H1 (cell line): ENCODE data around the gene STEAP3. TPM values are rescaled to one million over a fixed set of nuclear protein-coding genes. Genes with fewer than 3 reads are reported as not detected.

Experiments used
- CTCF ChIA-PET: fragments of 300-600 bp; sonication (Branson Sonifier 250); formaldehyde crosslinking; loops from one replicate; lab custom pipeline; 2021; ENCODE audit not compliant: partially characterized antibody; lab: Charles Lee
- POLR2A ChIA-PET: fragments of 300-600 bp; sonication (Branson Sonifier 250); formaldehyde crosslinking; loops from one replicate; lab custom pipeline; 2021; ENCODE audit warnings: inconsistent platforms; ENCODE audit not compliant: partially characterized antibody; lab: Charles Lee
- DNase-seq, 2 experiments: peaks; one replicate each; pipeline versions ENCODE4 v3.0.0 to v3.0.0-alpha.2; 2010 to 2022; ENCODE audit warnings: low spot score in 2 of 2, low read depth in 1 of 2, mixed read lengths in 1 of 2
- FAIRE-seq: peaks from 2 replicates; lab custom pipeline; 2011; peaks lifted over from hg19 to GRCh38; lab: Jason Lieb, UNC
- H2AFZ ChIP-seq: 2 replicates; pipeline ENCODE4 v1.8.1; 2012; ENCODE audit warnings: low read length, inconsistent platforms
- H2AK5ac ChIP-seq: 2 replicates; pipeline ENCODE4 v1.6.1; 2013; ENCODE audit warnings: low read depth, low read length
- H2BK120ac ChIP-seq: replicated peaks from 2 replicates; pipeline ENCODE3; 2013; ENCODE audit warnings: low read depth, low read length, inconsistent platforms
- H2BK12ac ChIP-seq: 2 replicates; pipeline ENCODE4 v1.6.1; 2013; ENCODE audit warnings: low read depth, low read length
- H2BK15ac ChIP-seq: 2 replicates; pipeline ENCODE4 v1.6.1; 2013; ENCODE audit warnings: low read length
- H2BK20ac ChIP-seq: 2 replicates; pipeline ENCODE4 v1.6.1; 2013; ENCODE audit warnings: low read length
- H2BK5ac ChIP-seq: 2 replicates; pipeline ENCODE4 v1.6.1; 2013; ENCODE audit warnings: low read depth, low read length
- H3K14ac ChIP-seq: 2 replicates; pipeline ENCODE4 v1.6.1; 2013; ENCODE audit warnings: inconsistent platforms; ENCODE audit not compliant: insufficient read length
- H3K18ac ChIP-seq: 2 replicates; pipeline ENCODE4 v1.6.1; 2013; ENCODE audit warnings: low read length; ENCODE audit errors: extremely low read depth
- H3K23ac ChIP-seq: 2 replicates; pipeline ENCODE4 v1.6.1; 2013; ENCODE audit warnings: inconsistent platforms; ENCODE audit not compliant: insufficient read length
- H3K23me2 ChIP-seq: 2 replicates; pipeline ENCODE4 v1.6.1; 2013; ENCODE audit warnings: low read depth, low read length
- H3K27ac ChIP-seq: 2 replicates; pipeline ENCODE4 v1.6.1; 2011; ENCODE audit warnings: low read depth, low read length, inconsistent platforms
- H3K27me3 ChIP-seq, 4 experiments: replicated peaks in 1 of 4; 1 replicate in 1 of 4; 2 replicates in 3 of 4; pipeline versions ENCODE4 v1.6.1 to v1.8.1; 2011 to 2013; ENCODE audit warnings: low read length in 3 of 4, mild to moderate bottlenecking in 3 of 4, inconsistent platforms in 2 of 4, mixed read lengths in 2 of 4, moderate library complexity in 1 of 4; ENCODE audit not compliant: control insufficient read depth in 3 of 4, insufficient read depth in 3 of 4; ENCODE audit errors: extremely low read depth in 1 of 4
- H3K36me3 ChIP-seq, 4 experiments: 2 replicates each; pipeline versions ENCODE4 v1.6.1 to v1.8.1; 2011 to 2013; ENCODE audit warnings: mild to moderate bottlenecking in 4 of 4, low read length in 3 of 4, moderate library complexity in 2 of 4, control low read depth in 1 of 4, inconsistent platforms in 1 of 4; ENCODE audit not compliant: insufficient read depth in 4 of 4, control insufficient read depth in 2 of 4
- H3K4ac ChIP-seq: replicated peaks from 2 replicates; pipeline ENCODE3; 2013; ENCODE audit warnings: low read length, low read depth, mixed read lengths, inconsistent platforms; ENCODE audit not compliant: insufficient read length
- H3K4me1 ChIP-seq, 4 experiments: replicated peaks in 1 of 4; 1 replicate in 1 of 4; 2 replicates in 3 of 4; pipeline versions ENCODE4 v1.6.1 to v1.8.1; 2011 to 2013; ENCODE audit warnings: low read length in 3 of 4, inconsistent platforms in 2 of 4, mixed read lengths in 1 of 4; ENCODE audit not compliant: insufficient read depth in 4 of 4, control insufficient read depth in 3 of 4
- H3K4me2 ChIP-seq, 2 experiments: 2 replicates each; pipeline versions ENCODE4 v1.6.1 to v1.8.1; 2011 to 2013; ENCODE audit warnings: low read depth in 2 of 2, low read length in 2 of 2, control low read depth in 1 of 2, inconsistent platforms in 1 of 2, mild to moderate bottlenecking in 1 of 2; ENCODE audit not compliant: insufficient read depth in 1 of 2
- H3K4me3 ChIP-seq, 4 experiments: fragments of 200-600, 300-600 bp in 1 of 4; sonication (generic), shearing (Covaris generic), sonication (Bioruptor Twin) in 1 of 4; 2 replicates each; pipeline versions ENCODE4 v1.5.1 to v1.8.1; 2011 to 2016; ENCODE audit warnings: low read length in 4 of 4, low read depth in 3 of 4, control low read depth in 2 of 4, inconsistent platforms in 2 of 4, mild to moderate bottlenecking in 2 of 4, mixed read lengths in 1 of 4, moderate library complexity in 1 of 4; ENCODE audit not compliant: insufficient read depth in 2 of 4; ENCODE audit errors: extremely low read depth in 1 of 4
- H3K56ac ChIP-seq: replicated peaks from 2 replicates; pipeline ENCODE3; 2013; ENCODE audit warnings: low read depth, mild to moderate bottlenecking, mixed read lengths, low read length, inconsistent platforms; ENCODE audit not compliant: insufficient read length
- H3K79me1 ChIP-seq: 2 replicates; pipeline ENCODE4 v1.6.1; 2013; ENCODE audit warnings: low read depth, low read length, control low read depth
- H3K79me2 ChIP-seq, 2 experiments: 2 replicates each; pipeline versions ENCODE4 v1.6.1 to v1.8.1; 2012 to 2013; ENCODE audit warnings: low read length in 2 of 2, mild to moderate bottlenecking in 2 of 2, inconsistent platforms in 1 of 2; ENCODE audit not compliant: insufficient read depth in 2 of 2, control insufficient read depth in 1 of 2
- H3K9ac ChIP-seq, 4 experiments: replicated peaks in 1 of 4; 1 replicate in 1 of 4; 2 replicates in 3 of 4; pipeline versions ENCODE4 v1.6.1 to v1.8.1; 2011 to 2013; ENCODE audit warnings: low read depth in 3 of 4, low read length in 3 of 4, control low read depth in 2 of 4, mild to moderate bottlenecking in 2 of 4, moderate library complexity in 2 of 4, inconsistent platforms in 1 of 4; ENCODE audit errors: extremely low read depth in 1 of 4
- H3K9me3 ChIP-seq, 2 experiments: 2 replicates each; pipeline versions ENCODE4 v1.6.1 to v1.8.1; 2012 to 2013; ENCODE audit warnings: mild to moderate bottlenecking in 2 of 2, moderate library complexity in 2 of 2, control low read depth in 1 of 2, inconsistent platforms in 1 of 2, low read depth in 1 of 2, low read length in 1 of 2, mixed read lengths in 1 of 2; ENCODE audit not compliant: insufficient read depth in 2 of 2
- H4K20me1 ChIP-seq, 2 experiments: replicated peaks in 1 of 2; 2 replicates each; pipeline versions ENCODE3 to v1.8.1; 2011 to 2013; ENCODE audit warnings: inconsistent platforms in 2 of 2, low read length in 2 of 2, mild to moderate bottlenecking in 1 of 2; ENCODE audit not compliant: insufficient read depth in 2 of 2, control insufficient read depth in 1 of 2
- H4K5ac ChIP-seq: 2 replicates; pipeline ENCODE4 v1.6.1; 2013; ENCODE audit warnings: low read length, low read depth, mixed read lengths, inconsistent platforms; ENCODE audit not compliant: insufficient read length
- H4K8ac ChIP-seq: 2 replicates; pipeline ENCODE4 v1.8.0; 2013; ENCODE audit warnings: mild to moderate bottlenecking, moderate library complexity, low read length, inconsistent platforms; ENCODE audit not compliant: insufficient read depth; ENCODE audit errors: extremely low read depth
- H4K91ac ChIP-seq: replicated peaks from 2 replicates; pipeline ENCODE3; 2013; ENCODE audit warnings: low read length, mixed read lengths, inconsistent platforms; ENCODE audit not compliant: insufficient read length
- ATF2 ChIP-seq: IDR thresholded peaks from 2 replicates; pipeline ENCODE4 v1.6.1; 2012; ENCODE audit warnings: low read length, inconsistent platforms
- CREB1 ChIP-seq: IDR thresholded peaks from 2 replicates; pipeline ENCODE4 v1.6.1; 2012; ENCODE audit warnings: inconsistent platforms
- KDM4A ChIP-seq: IDR thresholded peaks from one replicate; pipeline ENCODE4 v1.7.1; 2012; ENCODE audit warnings: low read depth, mild to moderate bottlenecking, moderate library complexity, low read length, inconsistent platforms; ENCODE audit not compliant: severe bottlenecking
- RBBP5 ChIP-seq: IDR thresholded peaks from 2 replicates; pipeline ENCODE4 v1.7.1; 2012; ENCODE audit warnings: low read depth, mild to moderate bottlenecking, inconsistent platforms, low read length, moderate library complexity, borderline replicate concordance
- SP1 ChIP-seq: IDR thresholded peaks from 2 replicates; pipeline ENCODE4 v1.6.1; 2011; ENCODE audit warnings: low read depth, low read length
- TCF12 ChIP-seq: IDR thresholded peaks from 2 replicates; pipeline ENCODE4 v1.6.1; 2011; ENCODE audit warnings: low read depth, mild to moderate bottlenecking, low read length
- WGBS, 2 experiments: shearing (Covaris generic) in 1 of 2; methylation state at CpG; one replicate each; pipeline versions ENCODE4 v1.1.6 to v1.1.7; 2013 to 2015; ENCODE audit warnings: low lambda C conversion rate in 2 of 2, mixed read lengths in 2 of 2, inconsistent platforms in 1 of 2, low coverage in 1 of 2, missing lambda C conversion rate in 1 of 2; ENCODE audit not compliant: insufficient replicate concordance in 2 of 2, insufficient coverage in 1 of 2, insufficient read length in 1 of 2; ENCODE audit errors: extremely low coverage in 1 of 2, missing lambda C conversion rate in 1 of 2; 5-methylcytosine and 5-hydroxymethylcytosine counted together
- polyA plus RNA-seq, 7 experiments: library from polyadenylated mRNA; depleted of rRNA in 3 of 7; stranded (reverse) in 5 of 7; unstranded in 2 of 7; fragments of >200 nt in 5 of 7; fragments of 200-250 nt in 2 of 7; gene quantifications; 1 replicate in 5 of 7; 2 replicates in 1 of 7; 4 replicates in 1 of 7; pipeline versions ENCODE4 v1.2.1 to v1.2.3, GENCODE V29; 2011 to 2013; ENCODE audit warnings: missing spikeins in 2 of 7, mixed read lengths in 2 of 7
- total RNA-seq: library from RNA; stranded (reverse); fragmentation: NEBNext Ultra II Directional; extraction: Animal tissue kit (Norgen Biotek cat#: 25700); gene quantifications from 2 replicates; pipeline ENCODE4 v1.2.1, GENCODE V29; 2021

The STEAP3 gene
- total and polyA plus RNA-seq, 2 of the 8 experiments (the other 6 are each of a cell fraction or from before 2014, with no cell fraction given): 21.7 to 27.9 TPM

GRCh38 chr2:119308793-119309330 lies 85.2 kb downstream of the STEAP3 start:
- no peak overlapping the region for H2BK20ac ChIP-seq
- no peak for FAIRE-seq
- CTCF ChIA-PET: interaction anchor here (1.2 to 1.6 kb wide), 3 partner anchors 15 to 297 kb away, joined by 3 to 5 read pairs (median 3); no protein-coding TSS in a partner anchor

More at GRCh38 chr2:119308793-119309330, 85.2 kb downstream of the STEAP3 start:
- Histone ChIP-seq H3K9me3 (no peaks in the 10 kb centered on the region), H2AFZ (no peak overlapping the region), H3K4me2 (no peak overlapping the region), H3K23ac (no peak overlapping the region), H2BK120ac (no peak overlapping the region), H3K79me2 (no peaks in the 10 kb centered on the region), H3K27me3 (no peaks in the 10 kb centered on the region)
- WGBS, 2 experiments: 91% methylated on average over 4 of the region's 4 CpGs; no CpG with 5 or more reads in 1 of the 2 experiments
- TF ChIP-seq SP1: no peak
- TF ChIP-seq RBBP5: no peak
- TF ChIP-seq ATF2: no peak
- no peak for TF ChIP-seq CREB1
- TF ChIP-seq TCF12: no peak
- no peak for TF ChIP-seq KDM4A
- TF ChIP-seq, all 59 proteins: peak for 0
- H4K5ac ChIP-seq: no peak overlapping the region
- no peak overlapping the region for H2BK12ac ChIP-seq
- no peak overlapping the region for H3K56ac ChIP-seq
- H4K20me1 ChIP-seq: no peaks in the 10 kb centered on the region
- POLR2A ChIA-PET: no interaction called here
- H3K18ac ChIP-seq: no peak overlapping the region
- H2BK15ac ChIP-seq: no peak overlapping the region
- no peak overlapping the region for H4K8ac ChIP-seq
- no peaks in the 10 kb centered on the region for H3K36me3 ChIP-seq
- H3K23me2 ChIP-seq: no peaks in the 10 kb centered on the region
- H3K9ac ChIP-seq: no peak overlapping the region
- no peak overlapping the region for H4K91ac ChIP-seq
- no peak for DNase-seq
- no peak overlapping the region for H2AK5ac ChIP-seq
- no peak overlapping the region for H3K4ac ChIP-seq
- no peak overlapping the region for H3K14ac ChIP-seq
- peaks cover 0 to 5% (median 1%) of the 10 kb centered on the region in 4 experiments; a peak in 2 of 7 replicates for H3K4me1 ChIP-seq
- H3K4me3 ChIP-seq: no peak overlapping the region
- no peaks in the 10 kb centered on the region for H3K79me1 ChIP-seq
- no peak overlapping the region for H2BK5ac ChIP-seq
- H3K27ac ChIP-seq: no peak overlapping the region
